K562 (cell line): Measurements from ENCODE around the gene TMPO. TPM values are rescaled to one million over a fixed set of nuclear protein-coding genes. Genes with fewer than 3 reads are reported as not detected.

Experiments used
- ADNP ChIP-seq: fragments of 200-800 bp; sonication (Bioruptor generic); IDR thresholded peaks from 2 replicates; pipeline ENCODE4 v1.6.1; 2016; ENCODE audit warnings: missing genetic modification characterization, missing compliant biosample characterization
- ARID1B ChIP-seq: fragments of 450-650 bp; IDR thresholded peaks from 2 replicates; pipeline ENCODE4 v1.6.1; 2016; ENCODE audit warnings: antibody characterized with exemption, mild to moderate bottlenecking, inconsistent platforms
- DACH1 ChIP-seq: fragments of 450-650 bp; IDR thresholded peaks from 2 replicates; pipeline ENCODE4 v1.6.1; 2018; ENCODE audit not compliant: partially characterized antibody
- EP400 ChIP-seq: fragments of 450-650 bp; IDR thresholded peaks from 2 replicates; pipeline ENCODE4 v1.6.1; 2017; ENCODE audit warnings: antibody characterized with exemption, mild to moderate bottlenecking, moderate library complexity
- ETV1 ChIP-seq: fragments of 450-650 bp; conservative IDR thresholded peaks from 2 replicates; pipeline ENCODE4 v1.6.1; 2016; ENCODE audit warnings: missing genetic modification characterization, control low read depth, low read depth, missing compliant biosample characterization
- FUS ChIP-seq: fragments of 200-400 bp; formaldehyde crosslinking; optimal IDR thresholded peaks from 2 replicates; pipeline ENCODE3; 2017; ENCODE audit warnings: low read depth, low read length
- HMG20B ChIP-seq: fragments of 250-450 bp; sonication (Bioruptor Pico); IDR thresholded peaks from 2 replicates; pipeline ENCODE4 v1.5.0; 2021; ENCODE audit warnings: mild to moderate bottlenecking
- MAZ ChIP-seq, 2 experiments: fragments of 450-650 bp in 1 of 2; sonication (generic) in 1 of 2; formaldehyde crosslinking; IDR thresholded peaks in 1 of 2; conservative IDR thresholded peaks in 1 of 2; 2 replicates each; pipeline versions ENCODE4 v1.4.0 to v1.5.0; 2020; ENCODE audit warnings: mild to moderate bottlenecking in 1 of 2, missing genetic modification reagents in 1 of 2
- NFRKB ChIP-seq: fragments of 450-650 bp; IDR thresholded peaks from 2 replicates; pipeline ENCODE4 v1.6.1; 2016; ENCODE audit warnings: low read depth
- NONO ChIP-seq, 2 experiments: fragments of 200-400 bp in 1 of 2; fragments of 450-650 bp in 1 of 2; formaldehyde crosslinking in 1 of 2; IDR thresholded peaks; 2 replicates each; pipeline ENCODE4 v1.6.1; 2017; ENCODE audit warnings: low read depth in 2 of 2, mild to moderate bottlenecking in 2 of 2, moderate library complexity in 2 of 2, low read length in 1 of 2
- PHB ChIP-seq: fragments of 250-450 bp; sonication (Bioruptor Pico); IDR thresholded peaks from 2 replicates; pipeline ENCODE4 v1.5.0; 2021
- PML ChIP-seq: IDR thresholded peaks from 2 replicates; pipeline ENCODE4 v1.6.1; 2012; ENCODE audit warnings: low read length, inconsistent platforms
- RFX7 ChIP-seq: fragments of 250-450 bp; sonication (Bioruptor Pico); IDR thresholded peaks from 2 replicates; pipeline ENCODE4 v1.5.1; 2021; ENCODE audit warnings: mild to moderate bottlenecking
- SREBF2 ChIP-seq: sonication (generic); formaldehyde crosslinking; IDR thresholded peaks from 2 replicates; pipeline ENCODE4 v1.4.0; 2020; ENCODE audit warnings: mild to moderate bottlenecking, missing genetic modification reagents
- TCF7 ChIP-seq: sonication (generic); IDR thresholded peaks from 2 replicates; pipeline ENCODE4 v1.6.1; 2016; ENCODE audit warnings: antibody characterized with exemption, borderline replicate concordance
- TCF7L2 ChIP-seq: fragments of 150-350 bp; IDR thresholded peaks from 2 replicates; pipeline ENCODE4 v1.6.1; 2016; ENCODE audit warnings: low read depth, mild to moderate bottlenecking, low read length, moderate library complexity
- TRIM24 ChIP-seq, 2 experiments: fragments of 450-650 bp; IDR thresholded peaks; 2 replicates each; pipeline ENCODE4 v1.6.1; 2016
- ZC3H4 ChIP-seq: sonication (generic); formaldehyde crosslinking; IDR thresholded peaks from 2 replicates; pipeline ENCODE4 v1.9.0; 2021; ENCODE audit warnings: missing genetic modification reagents, borderline replicate concordance
- ZNF197 ChIP-seq: fragments of 200-800 bp; sonication (Bioruptor generic); IDR thresholded peaks from 2 replicates; pipeline ENCODE4 v1.6.1; 2016; ENCODE audit warnings: low read depth, missing genetic modification characterization, missing compliant biosample characterization
- ZNF232 ChIP-seq: sonication (generic); formaldehyde crosslinking; IDR thresholded peaks from 2 replicates; pipeline ENCODE4 v1.8.0; 2022; ENCODE audit warnings: mild to moderate bottlenecking, missing genetic modification reagents
- polyA plus RNA-seq, 8 experiments: library from polyadenylated mRNA; depleted of rRNA in 4 of 8; stranded (reverse) in 5 of 8; unstranded in 3 of 8; fragments of >200 nt; fragmentation: Nextera tagmentation in 2 of 8; fragmentation: Illumina TruSeq in 1 of 8; extraction: Ambion mirVana in 2 of 8; extraction: Trizol in 1 of 8; gene quantifications; 2 replicates each; pipeline versions ENCODE4 v1.2.1 to v1.2.3, GENCODE V29; 2011 to 2014; ENCODE audit warnings: inconsistent platforms in 1 of 8, missing spikeins in 1 of 8
- total RNA-seq, 7 experiments: library from RNA; depleted of rRNA in 6 of 7; stranded (reverse); fragments of >200 nt in 6 of 7; fragmentation: Illumina TruSeq in 2 of 7; extraction: Trizol in 2 of 7; gene quantifications; 2 replicates each; pipeline versions ENCODE4 v1.2.1 to v1.2.3, GENCODE V29; 2011 to 2021; ENCODE audit warnings: low replicate concordance in 1 of 7
- TF ChIP-seq, protein P1 (sequence below): fragments of 450-650 bp; IDR thresholded peaks from 2 replicates; pipeline ENCODE4 v1.6.1; 2018; ENCODE audit warnings: mild to moderate bottlenecking, low read depth; ENCODE audit not compliant: partially characterized antibody
- TF ChIP-seq, protein P2 (sequence below): fragments of 450-650 bp; formaldehyde crosslinking; IDR thresholded peaks from 2 replicates; pipeline ENCODE4 v1.4.0; 2020; ENCODE audit warnings: mild to moderate bottlenecking, mixed read lengths
- TF ChIP-seq, protein P3 (sequence below), 2 experiments: fragments of 450-650 bp in 1 of 2; sonication (generic) in 1 of 2; formaldehyde crosslinking; conservative IDR thresholded peaks; 2 replicates each; pipeline versions ENCODE4 v1.4.0 to v1.8.1; 2020 to 2022; ENCODE audit warnings: mild to moderate bottlenecking in 1 of 2, missing genetic modification reagents in 1 of 2
- TF ChIP-seq, protein P4 (sequence below): fragments of 450-650 bp; IDR thresholded peaks from 2 replicates; pipeline ENCODE4 v1.6.1; 2017; ENCODE audit warnings: antibody characterized with exemption

Gene TMPO
- total and polyA plus RNA-seq, 9 of the 15 experiments (the other 6 are each of a cell fraction or from before 2014, with no cell fraction given) = 62.1 to 263 (median 182) TPM

DNA sequence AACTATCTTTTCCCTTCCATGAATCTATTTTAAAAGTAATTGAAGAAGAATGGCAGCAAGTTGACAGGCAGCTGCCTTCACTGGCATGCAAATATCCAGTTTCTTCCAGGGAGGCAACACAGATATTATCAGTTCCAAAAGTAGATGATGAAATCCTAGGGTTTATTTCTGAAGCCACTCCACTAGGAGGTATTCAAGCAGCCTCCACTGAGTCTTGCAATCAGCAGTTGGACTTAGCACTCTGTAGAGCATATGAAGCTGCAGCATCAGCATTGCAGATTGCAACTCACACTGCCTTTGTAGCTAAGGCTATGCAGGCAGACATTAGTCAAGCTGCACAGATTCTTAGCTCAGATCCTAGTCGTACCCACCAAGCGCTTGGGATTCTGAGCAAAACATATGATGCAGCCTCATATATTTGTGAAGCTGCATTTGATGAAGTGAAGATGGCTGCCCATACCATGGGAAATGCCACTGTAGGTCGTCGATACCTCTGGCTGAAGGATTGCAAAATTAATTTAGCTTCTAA is 18.4 kb downstream of the TMPO start (continued):
- TF ChIP-seq, protein P1, sequence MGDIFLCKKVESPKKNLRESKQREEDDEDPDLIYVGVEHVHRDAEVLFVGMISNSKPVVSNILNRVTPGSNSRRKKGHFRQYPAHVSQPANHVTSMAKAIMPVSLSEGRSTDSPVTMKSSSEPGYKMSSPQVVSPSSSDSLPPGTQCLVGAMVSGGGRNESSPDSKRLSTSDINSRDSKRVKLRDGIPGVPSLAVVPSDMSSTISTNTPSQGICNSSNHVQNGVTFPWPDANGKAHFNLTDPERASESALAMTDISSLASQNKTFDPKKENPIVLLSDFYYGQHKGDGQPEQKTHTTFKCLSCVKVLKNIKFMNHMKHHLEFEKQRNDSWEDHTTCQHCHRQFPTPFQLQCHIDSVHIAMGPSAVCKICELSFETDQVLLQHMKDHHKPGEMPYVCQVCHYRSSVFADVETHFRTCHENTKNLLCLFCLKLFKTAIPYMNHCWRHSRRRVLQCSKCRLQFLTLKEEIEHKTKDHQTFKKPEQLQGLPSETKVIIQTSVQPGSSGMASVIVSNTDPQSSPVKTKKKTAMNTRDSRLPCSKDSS = no peak
- TF ChIP-seq FUS (no peak), ZNF232 (CRISPR knock-in tag) (no peak), HMG20B (CRISPR knock-in tag) (no peak), DACH1 (no peak), TCF7L2 (no peak), MAZ (CRISPR knock-in tag; conservative IDR thresholded peaks at IDR 0.05 in 1 of 2, IDR thresholded peaks at IDR 0.05 in 1 of 2) (peak in 1 of 2 experiments; percentile 34; a peak in 1 of 4 replicates), SREBF2 (CRISPR knock-in tag) (no peak), NONO (IDR thresholded peaks at IDR 0.05; ENCODE audit: low read depth in 2 of 2, low read length in 1 of 2) (no peak), ADNP (tag) (no peak), ARID1B (peak; percentile 24; the same call in 1 of the 2 replicates), ZNF197 (CRISPR knock-in tag) (no peak), NFRKB (no peak), TCF7 (no peak), EP400 (peak; percentile 38), PML (no peak), TRIM24 (IDR thresholded peaks at IDR 0.05) (peak in 1 of 2 experiments; percentile 42; a peak in 1 of 4 replicates), ETV1 (no peak), ZC3H4 (CRISPR knock-in tag) (no peak), RFX7 (CRISPR knock-in tag) (no peak), PHB (CRISPR knock-in tag) (no peak)
- TF ChIP-seq, protein P2, sequence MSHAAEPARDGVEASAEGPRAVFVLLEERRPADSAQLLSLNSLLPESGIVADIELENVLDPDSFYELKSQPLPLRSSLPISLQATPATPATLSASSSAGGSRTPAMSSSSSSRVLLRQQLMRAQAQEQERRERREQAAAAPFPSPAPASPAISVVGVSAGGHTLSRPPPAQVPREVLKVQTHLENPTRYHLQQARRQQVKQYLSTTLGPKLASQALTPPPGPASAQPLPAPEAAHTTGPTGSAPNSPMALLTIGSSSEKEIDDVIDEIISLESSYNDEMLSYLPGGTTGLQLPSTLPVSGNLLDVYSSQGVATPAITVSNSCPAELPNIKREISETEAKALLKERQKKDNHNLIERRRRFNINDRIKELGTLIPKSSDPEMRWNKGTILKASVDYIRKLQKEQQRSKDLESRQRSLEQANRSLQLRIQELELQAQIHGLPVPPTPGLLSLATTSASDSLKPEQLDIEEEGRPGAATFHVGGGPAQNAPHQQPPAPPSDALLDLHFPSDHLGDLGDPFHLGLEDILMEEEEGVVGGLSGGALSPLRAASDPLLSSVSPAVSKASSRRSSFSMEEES (CRISPR knock-in tag) = no peak
- TF ChIP-seq, protein P3, sequence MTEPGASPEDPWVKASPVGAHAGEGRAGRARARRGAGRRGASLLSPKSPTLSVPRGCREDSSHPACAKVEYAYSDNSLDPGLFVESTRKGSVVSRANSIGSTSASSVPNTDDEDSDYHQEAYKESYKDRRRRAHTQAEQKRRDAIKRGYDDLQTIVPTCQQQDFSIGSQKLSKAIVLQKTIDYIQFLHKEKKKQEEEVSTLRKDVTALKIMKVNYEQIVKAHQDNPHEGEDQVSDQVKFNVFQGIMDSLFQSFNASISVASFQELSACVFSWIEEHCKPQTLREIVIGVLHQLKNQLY (CRISPR knock-in tag; conservative IDR thresholded peaks at IDR 0.05) = no peak
- TF ChIP-seq, protein P4, sequence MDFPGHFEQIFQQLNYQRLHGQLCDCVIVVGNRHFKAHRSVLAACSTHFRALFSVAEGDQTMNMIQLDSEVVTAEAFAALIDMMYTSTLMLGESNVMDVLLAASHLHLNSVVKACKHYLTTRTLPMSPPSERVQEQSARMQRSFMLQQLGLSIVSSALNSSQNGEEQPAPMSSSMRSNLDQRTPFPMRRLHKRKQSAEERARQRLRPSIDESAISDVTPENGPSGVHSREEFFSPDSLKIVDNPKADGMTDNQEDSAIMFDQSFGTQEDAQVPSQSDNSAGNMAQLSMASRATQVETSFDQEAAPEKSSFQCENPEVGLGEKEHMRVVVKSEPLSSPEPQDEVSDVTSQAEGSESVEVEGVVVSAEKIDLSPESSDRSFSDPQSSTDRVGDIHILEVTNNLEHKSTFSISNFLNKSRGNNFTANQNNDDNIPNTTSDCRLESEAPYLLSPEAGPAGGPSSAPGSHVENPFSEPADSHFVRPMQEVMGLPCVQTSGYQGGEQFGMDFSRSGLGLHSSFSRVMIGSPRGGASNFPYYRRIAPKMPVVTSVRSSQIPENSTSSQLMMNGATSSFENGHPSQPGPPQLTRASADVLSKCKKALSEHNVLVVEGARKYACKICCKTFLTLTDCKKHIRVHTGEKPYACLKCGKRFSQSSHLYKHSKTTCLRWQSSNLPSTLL = no peak
